Muscle layer of duodenum (tissue), 2 donors: Measurements from ENCODE around the gene RFX6.

Source experiments
- H3K27ac ChIP-seq: one replicate; pipeline ENCODE4 v1.7.0; 2013; ENCODE audit warnings: mild to moderate bottlenecking, low read length
- H3K27me3 ChIP-seq: one replicate; pipeline ENCODE4 v1.7.0; 2013; ENCODE audit warnings: low read depth, mild to moderate bottlenecking, control low read depth, low read length
- H3K36me3 ChIP-seq, 2 donors: one replicate each; pipeline ENCODE4 v1.7.0; 2013; ENCODE audit warnings: low read length in 2 of 2, control low read depth in 1 of 2, mild to moderate bottlenecking in 1 of 2; ENCODE audit not compliant: insufficient read depth in 2 of 2, control insufficient read depth in 1 of 2
- H3K4me1 ChIP-seq, 2 donors: one replicate each; pipeline ENCODE4 v1.7.0; 2013; ENCODE audit warnings: low read length in 2 of 2, mild to moderate bottlenecking in 2 of 2, control low read depth in 1 of 2, moderate library complexity in 1 of 2; ENCODE audit not compliant: insufficient read depth in 2 of 2, control insufficient read depth in 1 of 2
- H3K4me3 ChIP-seq, 2 donors: one replicate each; pipeline ENCODE4 v1.7.0; 2013; ENCODE audit warnings: low read length in 2 of 2, low read depth in 1 of 2, mild to moderate bottlenecking in 1 of 2
- H3K9me3 ChIP-seq, 2 donors: one replicate each; pipeline ENCODE4 v1.7.0; 2013; ENCODE audit warnings: low read length in 2 of 2, control low read depth in 1 of 2, mild to moderate bottlenecking in 1 of 2; ENCODE audit not compliant: control insufficient read depth in 1 of 2
- donor health status: healthy.

RFX6 gene

GRCh38 chr6:116948533-116949304, 71.7 kb downstream of the RFX6 start:
- Histone ChIP-seq H3K36me3 (no peaks in the 10 kb centered on the region), H3K9me3 (no peaks in the 10 kb centered on the region), H3K27ac (no peak overlapping the region), H3K27me3 (no peaks in the 10 kb centered on the region), H3K4me3 (no peak overlapping the region), H3K4me1 (no peaks in the 10 kb centered on the region)

- Histone ChIP-seq H3K9me3 (no peaks in the 10 kb centered on the region), H3K36me3 (no peaks in the 10 kb centered on the region), H3K27ac (no peak overlapping the region), H3K4me1 (no peaks in the 10 kb centered on the region), H3K27me3 (no peaks in the 10 kb centered on the region), H3K4me3 (no peak overlapping the region)
Observed at GRCh38 chr6:116949964-116950363, 72.9 kb downstream of the RFX6 start.

DNA sequence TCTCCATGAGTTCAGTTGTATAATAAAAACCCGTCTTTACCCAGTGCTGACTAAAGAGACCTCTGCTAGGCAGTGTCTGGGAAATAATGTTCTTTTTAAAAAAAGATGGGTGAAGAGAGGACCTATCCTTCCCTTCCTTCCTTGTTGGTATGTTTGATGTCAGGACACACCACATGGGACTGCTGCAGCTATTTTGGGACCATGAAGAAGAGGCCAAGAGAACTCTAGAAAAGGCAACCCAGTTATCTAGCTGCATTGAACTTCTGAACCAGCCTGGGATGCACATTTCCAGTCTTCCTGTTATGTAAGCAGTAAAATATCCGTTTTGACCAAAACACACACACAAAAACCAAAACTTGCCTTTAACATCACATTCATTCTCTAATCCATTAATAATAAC, 77.3 kb downstream of the RFX6 start:
- no peaks in the 10 kb centered on the region for H3K36me3 ChIP-seq
- H3K27ac ChIP-seq: no peak overlapping the region
- H3K27me3 ChIP-seq: no peaks in the 10 kb centered on the region
- H3K4me1 ChIP-seq: no peaks in the 10 kb centered on the region
- no peaks in the 10 kb centered on the region for H3K9me3 ChIP-seq
- H3K4me3 ChIP-seq: no peak overlapping the region

DNA sequence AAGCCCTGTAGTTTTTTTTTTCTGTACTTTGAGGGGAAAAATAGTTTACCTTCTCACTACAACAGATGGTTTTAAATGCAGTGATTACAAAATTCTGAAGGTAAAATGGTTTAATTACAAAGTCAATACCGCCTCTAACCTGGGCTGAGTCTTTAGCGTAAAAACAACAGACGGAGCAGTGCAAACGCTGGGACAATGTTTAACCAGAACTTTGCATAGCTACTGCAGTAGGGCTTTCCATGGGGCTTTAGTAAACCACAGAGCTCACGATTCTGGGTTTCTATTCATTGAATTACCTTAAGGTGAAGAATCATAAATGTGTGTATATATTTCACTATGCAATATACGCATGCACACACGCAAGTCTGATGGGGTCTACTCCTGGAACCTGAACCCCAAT, 77.9 kb downstream of the RFX6 start:
- H3K27ac ChIP-seq: no peak overlapping the region
- H3K4me3 ChIP-seq: no peak overlapping the region
- H3K27me3 ChIP-seq: no peaks in the 10 kb centered on the region
- no peaks in the 10 kb centered on the region for H3K4me1 ChIP-seq
- no peaks in the 10 kb centered on the region for H3K36me3 ChIP-seq
- no peaks in the 10 kb centered on the region for H3K9me3 ChIP-seq

DNA sequence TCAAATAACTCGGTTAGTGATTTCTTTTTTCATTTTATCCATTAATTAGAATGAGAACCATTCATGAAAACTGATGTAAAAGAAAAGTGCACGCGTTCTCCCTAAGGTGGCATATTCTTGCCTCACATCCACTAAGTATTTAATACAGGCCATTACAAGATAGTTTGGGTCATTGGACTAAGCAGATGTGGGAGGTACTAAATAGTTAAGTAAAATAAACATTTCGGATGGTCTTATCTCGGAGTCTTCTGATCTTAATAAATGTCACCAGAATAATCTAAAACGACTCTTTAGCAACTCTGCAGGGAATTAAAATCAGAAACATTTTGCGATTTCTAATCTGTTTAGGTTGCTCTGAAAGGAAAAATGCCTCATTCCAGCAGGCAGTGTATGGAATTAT, 78.7 kb downstream of the RFX6 start:
- Histone ChIP-seq H3K27me3 (no peaks in the 10 kb centered on the region), H3K36me3 (no peaks in the 10 kb centered on the region), H3K9me3 (no peaks in the 10 kb centered on the region), H3K4me3 (no peak overlapping the region), H3K4me1 (no peaks in the 10 kb centered on the region), H3K27ac (no peak overlapping the region)

- Histone ChIP-seq H3K27ac (no peak overlapping the region), H3K4me3 (no peak overlapping the region), H3K4me1 (no peaks in the 10 kb centered on the region), H3K9me3 (no peaks in the 10 kb centered on the region), H3K36me3 (no peaks in the 10 kb centered on the region), H3K27me3 (no peaks in the 10 kb centered on the region)
Observed at GRCh38 chr6:116963972-116964371, 86.9 kb downstream of the RFX6 start.

- no peak overlapping the region for H3K27ac ChIP-seq
- H3K36me3 ChIP-seq: no peaks in the 10 kb centered on the region
- H3K9me3 ChIP-seq: no peaks in the 10 kb centered on the region
- no peaks in the 10 kb centered on the region for H3K4me1 ChIP-seq
- H3K4me3 ChIP-seq: no peak overlapping the region
- H3K27me3 ChIP-seq: no peaks in the 10 kb centered on the region
Observed at GRCh38 chr6:116966675-116967576, 89.9 kb downstream of the RFX6 start.

DNA sequence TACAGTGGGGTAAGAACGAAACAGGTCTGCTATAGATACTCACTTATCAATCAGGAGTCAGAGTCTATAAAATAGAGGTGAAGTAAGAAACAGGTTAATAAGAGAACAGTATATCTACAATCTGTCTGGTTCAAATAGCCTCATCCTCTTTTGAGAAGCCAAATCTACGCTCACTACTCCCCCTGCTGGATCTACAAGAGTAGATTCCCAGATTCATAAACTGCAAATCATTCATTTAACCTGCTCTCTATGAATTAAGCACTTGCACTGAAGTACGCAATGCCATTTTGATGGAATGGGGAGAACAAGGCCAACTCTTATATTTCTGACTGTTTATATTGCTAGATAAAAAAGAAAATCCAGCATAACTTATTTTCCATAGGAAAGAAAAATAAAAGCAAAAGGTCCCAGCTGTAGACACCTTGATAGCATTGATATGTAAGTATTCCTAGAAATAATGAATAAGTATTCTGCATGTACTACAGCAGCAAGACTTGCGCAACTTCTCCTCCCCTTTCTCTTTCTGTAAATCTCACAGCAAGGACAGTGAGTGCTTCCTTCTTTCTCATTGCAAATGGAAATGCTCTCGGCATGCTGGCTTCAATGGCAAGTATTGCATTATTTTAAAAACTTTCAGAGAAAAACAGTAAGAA, 92.3 kb downstream of the RFX6 start:
- Histone ChIP-seq H3K4me1 (no peaks in the 10 kb centered on the region), H3K9me3 (no peaks in the 10 kb centered on the region), H3K36me3 (no peaks in the 10 kb centered on the region), H3K27ac (no peak overlapping the region), H3K27me3 (no peaks in the 10 kb centered on the region), H3K4me3 (no peak overlapping the region)

DNA sequence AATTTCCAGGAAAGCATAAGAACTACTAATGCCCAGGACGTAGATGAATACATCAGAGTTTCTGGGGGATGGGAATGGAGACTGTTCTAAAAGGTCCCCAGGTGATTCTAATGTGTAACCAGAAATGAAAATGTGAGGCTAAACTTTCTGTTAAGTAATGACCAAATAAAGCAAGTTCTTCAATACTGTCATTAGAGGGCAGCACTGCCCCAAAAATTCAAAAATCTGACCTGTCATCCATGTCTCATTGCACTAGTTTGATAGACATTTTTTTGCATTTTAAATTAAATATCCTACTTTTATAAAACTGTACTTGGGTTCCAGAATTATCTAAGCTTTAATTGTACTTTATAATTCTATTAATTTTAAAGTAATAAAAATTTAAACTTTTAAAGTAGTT, 94.9 kb downstream of the RFX6 start:
- H3K36me3 ChIP-seq: no peaks in the 10 kb centered on the region
- H3K27me3 ChIP-seq: no peaks in the 10 kb centered on the region
- no peak overlapping the region for H3K4me3 ChIP-seq
- H3K4me1 ChIP-seq: no peaks in the 10 kb centered on the region
- no peak overlapping the region for H3K27ac ChIP-seq
- no peaks in the 10 kb centered on the region for H3K9me3 ChIP-seq

GRCh38 chr6:116973976-116974375, 96.9 kb downstream of the RFX6 start:
- H3K27ac ChIP-seq: no peak overlapping the region
- H3K27me3 ChIP-seq: no peaks in the 10 kb centered on the region

GRCh38 chr6:116974526-116975316, 97.7 kb downstream of the RFX6 start:
- Histone ChIP-seq H3K4me1 (no peaks in the 10 kb centered on the region), H3K4me3 (no peak overlapping the region), H3K36me3 (no peaks in the 10 kb centered on the region), H3K27ac (no peak overlapping the region), H3K27me3 (no peaks in the 10 kb centered on the region), H3K9me3 (no peaks in the 10 kb centered on the region)

More at GRCh38 chr6:116973976-116974375, 96.9 kb downstream of the RFX6 start:
- no peaks in the 10 kb centered on the region for H3K9me3 ChIP-seq
- no peak overlapping the region for H3K4me3 ChIP-seq
- no peaks in the 10 kb centered on the region for H3K36me3 ChIP-seq
- H3K4me1 ChIP-seq: no peaks in the 10 kb centered on the region
